Measurements from ENCODE around the gene COL3A1. TPM values are rescaled to one million over a fixed set of nuclear protein-coding genes. Genes with fewer than 3 reads are reported as not detected.

COL3A1 gene
- total and polyA plus RNA-seq, 9 of the 15 experiments (the other 6 are each of a cell fraction or from before 2014, with no cell fraction given) = 0.01 to 0.71 (median 0.07) TPM; not detected in 2

- TF ChIP-seq ZBTB40 (IDR thresholded peaks at IDR 0.05) (no peak), ZBTB40 (CRISPR knock-in tag; IDR thresholded peaks at IDR 0.05) (no peak), CBFB (CRISPR knock-in tag; IDR thresholded peaks at IDR 0.05) (no peak), SMARCA4 (IDR thresholded peaks at IDR 0.05) (no peak), PRPF4 (IDR thresholded peaks at IDR 0.05; ENCODE audit: insufficient read depth, low read depth, low read length, poor library complexity, severe bottlenecking) (no peak), ZNF41 (CRISPR knock-in tag; conservative IDR thresholded peaks at IDR 0.05) (no peak), TFE3 (CRISPR knock-in tag; IDR thresholded peaks at IDR 0.05) (no peak), KLF6 (CRISPR knock-in tag; IDR thresholded peaks at IDR 0.05; ENCODE audit: borderline replicate concordance) (no peak)
These were observed 46.0 kb downstream of the COL3A1 start (continued) for GRCh38 chr2:189020179-189020578.
